HepG2 (cell line): Measurements from ENCODE around the gene PPM1M. TPM values are rescaled to one million over a fixed set of nuclear protein-coding genes. Genes with fewer than 3 reads are reported as not detected.
A peak's percentile ranks its signal among the peaks of the same experiment; 100 is the strongest.

Experiments used
- FLYWCH1 ChIP-seq: sonication (generic); formaldehyde crosslinking; IDR thresholded peaks from 2 replicates; pipeline ENCODE4 v1.8.1; 2023; ENCODE audit warnings: mild to moderate bottlenecking, missing genetic modification reagents
- KAT7 ChIP-seq: IDR thresholded peaks from 2 replicates; pipeline ENCODE4 v1.6.1; 2018; ENCODE audit warnings: borderline replicate concordance, missing compliant biosample characterization
- NFE2L1 ChIP-seq: sonication (generic); formaldehyde crosslinking; IDR thresholded peaks from 2 replicates; pipeline ENCODE4 v1.4.0; 2020; ENCODE audit warnings: missing genetic modification reagents, mild to moderate bottlenecking, borderline replicate concordance
- NFKBIZ ChIP-seq: IDR thresholded peaks from 2 replicates; pipeline ENCODE4 v1.6.1; 2018; ENCODE audit warnings: missing genetic modification reagents, missing compliant biosample characterization
- RCOR2 ChIP-seq: IDR thresholded peaks from 2 replicates; pipeline ENCODE4 v1.6.1; 2016; ENCODE audit warnings: missing biosample characterization, missing genetic modification reagents
- SP2 ChIP-seq: sonication (generic); formaldehyde crosslinking; IDR thresholded peaks from 2 replicates; pipeline ENCODE4 v1.5.1; 2020; ENCODE audit warnings: mild to moderate bottlenecking, missing genetic modification reagents
- TAF15 ChIP-seq: fragments of 200-400 bp; formaldehyde crosslinking; IDR thresholded peaks from one replicate; pipeline ENCODE4 v1.6.1; 2018; ENCODE audit warnings: mild to moderate bottlenecking, low read depth, low read length; ENCODE audit not compliant: poor library complexity, severe bottlenecking
- TCF7 ChIP-seq: sonication (generic); IDR thresholded peaks from 2 replicates; pipeline ENCODE4 v1.6.1; 2016; ENCODE audit warnings: antibody characterized with exemption, low read depth
- ZFP37 ChIP-seq: sonication (generic); formaldehyde crosslinking; IDR thresholded peaks from 2 replicates; pipeline ENCODE4 v1.4.0; 2020; ENCODE audit warnings: missing genetic modification reagents, borderline replicate concordance
- ZNF205 ChIP-seq: IDR thresholded peaks from 2 replicates; pipeline ENCODE4 v1.6.1; 2018; ENCODE audit warnings: missing biosample characterization, missing genetic modification reagents
- ZNF331 ChIP-seq: sonication (generic); formaldehyde crosslinking; IDR thresholded peaks from 2 replicates; pipeline ENCODE4 v1.4.0; 2020; ENCODE audit warnings: missing genetic modification reagents
- ZNF367 ChIP-seq: sonication (generic); formaldehyde crosslinking; IDR thresholded peaks from 2 replicates; pipeline ENCODE4 v1.4.0; 2020; ENCODE audit warnings: missing genetic modification reagents, borderline replicate concordance
- ZNF530 ChIP-seq: sonication (generic); formaldehyde crosslinking; IDR thresholded peaks from 2 replicates; pipeline ENCODE4 v1.5.0; 2020; ENCODE audit warnings: low read depth, mild to moderate bottlenecking, missing genetic modification reagents
- ZNF550 ChIP-seq: sonication (generic); formaldehyde crosslinking; IDR thresholded peaks from 2 replicates; pipeline ENCODE4 v1.4.0; 2020; ENCODE audit warnings: mild to moderate bottlenecking, missing genetic modification reagents, borderline replicate concordance
- ZNF562 ChIP-seq: sonication (generic); formaldehyde crosslinking; IDR thresholded peaks from 2 replicates; pipeline ENCODE4 v1.8.0; 2022; ENCODE audit warnings: missing genetic modification reagents, borderline replicate concordance
- ZNF792 ChIP-seq: IDR thresholded peaks from 2 replicates; pipeline ENCODE4 v1.6.1; 2016
- ZNF816 ChIP-seq: sonication (generic); formaldehyde crosslinking; IDR thresholded peaks from 2 replicates; pipeline ENCODE4 v1.8.0; 2022; ENCODE audit warnings: missing genetic modification reagents, mild to moderate bottlenecking, borderline replicate concordance
- polyA plus RNA-seq, 8 experiments: library from polyadenylated mRNA; depleted of rRNA in 3 of 8; stranded (reverse) in 7 of 8; unstranded in 1 of 8; fragments of >200 nt; fragmentation: Illumina TruSeq in 4 of 8; extraction: Trizol in 4 of 8; gene quantifications; 2 replicates each; pipeline versions ENCODE4 v1.2.1 to v1.2.3, GENCODE V29; 2011 to 2016; ENCODE audit warnings: low read depth in 4 of 8, missing spikeins in 1 of 8, mixed read lengths in 1 of 8; ENCODE audit not compliant: insufficient read depth in 1 of 8
- total RNA-seq, 5 experiments: library from RNA; depleted of rRNA; stranded (reverse); fragments of >200 nt; fragmentation: Illumina TruSeq; extraction: Trizol; gene quantifications; 2 replicates each; pipeline ENCODE4 v1.2.3, GENCODE V29; 2016; ENCODE audit warnings: low read depth in 1 of 5
- TF ChIP-seq, protein P1 (sequence below): sonication (generic); formaldehyde crosslinking; IDR thresholded peaks from 2 replicates; pipeline ENCODE4 v1.5.0; 2020; ENCODE audit warnings: missing genetic modification reagents
- TF ChIP-seq, protein P2 (sequence below): sonication (generic); formaldehyde crosslinking; conservative IDR thresholded peaks from 2 replicates; pipeline ENCODE4 v1.4.0; 2020; ENCODE audit warnings: missing genetic modification reagents
- TF ChIP-seq, protein P3 (sequence below): sonication (generic); formaldehyde crosslinking; IDR thresholded peaks from 2 replicates; pipeline ENCODE4 v1.4.0; 2020; ENCODE audit warnings: missing genetic modification reagents
- TF ChIP-seq, protein P4 (sequence below): sonication (generic); formaldehyde crosslinking; IDR thresholded peaks from 2 replicates; pipeline ENCODE4 v1.9.0; 2021; ENCODE audit warnings: missing genetic modification reagents, borderline replicate concordance

The PPM1M gene
- total and polyA plus RNA-seq, 2 of the 13 experiments (the other 11 are each of a cell fraction or from before 2014, with no cell fraction given) = 2.5 to 5.9 TPM

DNA sequence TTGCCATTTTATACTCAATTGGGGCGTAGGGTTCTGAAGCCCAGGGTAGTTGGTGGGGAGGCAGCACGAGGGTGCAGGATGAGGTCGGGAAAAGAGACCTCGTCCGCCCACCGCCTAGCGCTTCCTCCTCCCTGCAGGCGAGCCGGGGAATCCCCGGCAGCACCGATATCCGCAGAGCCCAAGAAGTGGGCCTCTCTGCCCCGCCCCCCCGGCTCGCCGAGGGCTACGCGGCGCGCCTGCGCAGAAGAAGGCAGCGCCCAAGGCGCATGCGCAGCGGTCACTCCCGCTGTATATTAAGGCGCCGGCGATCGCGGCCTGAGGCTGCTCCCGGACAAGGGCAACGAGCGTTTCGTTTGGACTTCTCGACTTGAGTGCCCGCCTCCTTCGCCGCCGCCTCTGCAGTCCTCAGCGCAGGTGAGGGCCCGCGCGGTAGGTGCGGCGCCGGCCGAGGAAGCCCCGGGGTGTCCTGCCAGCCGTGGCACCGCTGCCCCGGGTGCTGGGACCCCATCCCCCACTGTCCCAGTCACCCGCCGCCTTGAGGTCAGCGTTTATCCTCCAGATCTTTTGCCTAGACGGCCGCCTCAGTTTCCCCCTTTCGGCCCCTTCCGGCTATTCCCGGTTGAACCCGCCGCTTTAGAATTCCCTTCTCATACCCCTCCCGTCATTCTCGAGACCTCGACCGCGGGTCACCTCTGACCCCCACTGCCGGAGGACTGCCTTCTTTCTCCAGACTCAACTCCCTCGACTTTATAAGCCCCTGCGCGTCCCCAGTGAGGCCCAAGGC is 47.5 kb upstream of the PPM1M start, which contains the start of gene ALAS1 (continued):
- TF ChIP-seq, protein P1, sequence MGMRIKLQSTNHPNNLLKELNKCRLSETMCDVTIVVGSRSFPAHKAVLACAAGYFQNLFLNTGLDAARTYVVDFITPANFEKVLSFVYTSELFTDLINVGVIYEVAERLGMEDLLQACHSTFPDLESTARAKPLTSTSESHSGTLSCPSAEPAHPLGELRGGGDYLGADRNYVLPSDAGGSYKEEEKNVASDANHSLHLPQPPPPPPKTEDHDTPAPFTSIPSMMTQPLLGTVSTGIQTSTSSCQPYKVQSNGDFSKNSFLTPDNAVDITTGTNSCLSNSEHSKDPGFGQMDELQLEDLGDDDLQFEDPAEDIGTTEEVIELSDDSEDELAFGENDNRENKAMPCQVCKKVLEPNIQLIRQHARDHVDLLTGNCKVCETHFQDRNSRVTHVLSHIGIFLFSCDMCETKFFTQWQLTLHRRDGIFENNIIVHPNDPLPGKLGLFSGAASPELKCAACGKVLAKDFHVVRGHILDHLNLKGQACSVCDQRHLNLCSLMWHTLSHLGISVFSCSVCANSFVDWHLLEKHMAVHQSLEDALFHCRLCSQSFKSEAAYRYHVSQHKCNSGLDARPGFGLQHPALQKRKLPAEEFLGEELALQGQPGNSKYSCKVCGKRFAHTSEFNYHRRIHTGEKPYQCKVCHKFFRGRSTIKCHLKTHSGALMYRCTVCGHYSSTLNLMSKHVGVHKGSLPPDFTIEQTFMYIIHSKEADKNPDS = no peak
- 0 out of 2 replicates have a peak, but pooled peaks have one; percentile 31 for TF ChIP-seq ZFP37
- TF ChIP-seq FLYWCH1 (CRISPR knock-in tag) = peak; percentile 89; the same call in 1 of the 2 replicates
- TF ChIP-seq NFE2L1 = no peak
- TF ChIP-seq, protein P2, sequence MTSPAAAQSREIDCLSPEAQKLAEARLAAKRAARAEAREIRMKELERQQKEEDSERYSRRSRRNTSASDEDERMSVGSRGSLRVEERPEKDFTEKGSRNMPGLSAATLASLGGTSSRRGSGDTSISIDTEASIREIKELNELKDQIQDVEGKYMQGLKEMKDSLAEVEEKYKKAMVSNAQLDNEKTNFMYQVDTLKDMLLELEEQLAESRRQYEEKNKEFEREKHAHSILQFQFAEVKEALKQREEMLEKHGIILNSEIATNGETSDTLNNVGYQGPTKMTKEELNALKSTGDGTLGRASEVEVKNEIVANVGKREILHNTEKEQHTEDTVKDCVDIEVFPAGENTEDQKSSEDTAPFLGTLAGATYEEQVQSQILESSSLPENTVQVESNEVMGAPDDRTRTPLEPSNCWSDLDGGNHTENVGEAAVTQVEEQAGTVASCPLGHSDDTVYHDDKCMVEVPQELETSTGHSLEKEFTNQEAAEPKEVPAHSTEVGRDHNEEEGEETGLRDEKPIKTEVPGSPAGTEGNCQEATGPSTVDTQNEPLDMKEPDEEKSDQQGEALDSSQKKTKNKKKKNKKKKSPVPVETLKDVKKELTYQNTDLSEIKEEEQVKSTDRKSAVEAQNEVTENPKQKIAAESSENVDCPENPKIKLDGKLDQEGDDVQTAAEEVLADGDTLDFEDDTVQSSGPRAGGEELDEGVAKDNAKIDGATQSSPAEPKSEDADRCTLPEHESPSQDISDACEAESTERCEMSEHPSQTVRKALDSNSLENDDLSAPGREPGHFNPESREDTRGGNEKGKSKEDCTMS (CRISPR knock-in tag) = no peak
- no peak for TF ChIP-seq SP2
- no peak for TF ChIP-seq RCOR2 (CRISPR knock-in tag)
- no peak for TF ChIP-seq ZNF367 (CRISPR knock-in tag)
- TF ChIP-seq, protein P3, sequence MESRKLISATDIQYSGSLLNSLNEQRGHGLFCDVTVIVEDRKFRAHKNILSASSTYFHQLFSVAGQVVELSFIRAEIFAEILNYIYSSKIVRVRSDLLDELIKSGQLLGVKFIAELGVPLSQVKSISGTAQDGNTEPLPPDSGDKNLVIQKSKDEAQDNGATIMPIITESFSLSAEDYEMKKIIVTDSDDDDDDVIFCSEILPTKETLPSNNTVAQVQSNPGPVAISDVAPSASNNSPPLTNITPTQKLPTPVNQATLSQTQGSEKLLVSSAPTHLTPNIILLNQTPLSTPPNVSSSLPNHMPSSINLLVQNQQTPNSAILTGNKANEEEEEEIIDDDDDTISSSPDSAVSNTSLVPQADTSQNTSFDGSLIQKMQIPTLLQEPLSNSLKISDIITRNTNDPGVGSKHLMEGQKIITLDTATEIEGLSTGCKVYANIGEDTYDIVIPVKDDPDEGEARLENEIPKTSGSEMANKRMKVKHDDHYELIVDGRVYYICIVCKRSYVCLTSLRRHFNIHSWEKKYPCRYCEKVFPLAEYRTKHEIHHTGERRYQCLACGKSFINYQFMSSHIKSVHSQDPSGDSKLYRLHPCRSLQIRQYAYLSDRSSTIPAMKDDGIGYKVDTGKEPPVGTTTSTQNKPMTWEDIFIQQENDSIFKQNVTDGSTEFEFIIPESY = no peak
- no peak; the same call in 1 of the 2 replicates for TF ChIP-seq ZNF816 (CRISPR knock-in tag)
- TF ChIP-seq ZNF205 (CRISPR knock-in tag) = no peak; the same call in 1 of the 2 replicates
- no peak for TF ChIP-seq ZNF562
- peak; percentile 84 for TF ChIP-seq ZNF792 (CRISPR knock-in tag)
- TF ChIP-seq TAF15 = peak; percentile 77
- TF ChIP-seq ZNF550 (CRISPR knock-in tag) = no peak
- peak; percentile 80; the same call in 1 of the 2 replicates for TF ChIP-seq KAT7 (CRISPR knock-in tag)
- TF ChIP-seq TCF7 = no peak
- no peak; the same call in 1 of the 2 replicates for TF ChIP-seq NFKBIZ (CRISPR knock-in tag)
- TF ChIP-seq ZNF530 (CRISPR knock-in tag) = no peak
- TF ChIP-seq ZNF331 (CRISPR knock-in tag) = no peak
- TF ChIP-seq, protein P4, sequence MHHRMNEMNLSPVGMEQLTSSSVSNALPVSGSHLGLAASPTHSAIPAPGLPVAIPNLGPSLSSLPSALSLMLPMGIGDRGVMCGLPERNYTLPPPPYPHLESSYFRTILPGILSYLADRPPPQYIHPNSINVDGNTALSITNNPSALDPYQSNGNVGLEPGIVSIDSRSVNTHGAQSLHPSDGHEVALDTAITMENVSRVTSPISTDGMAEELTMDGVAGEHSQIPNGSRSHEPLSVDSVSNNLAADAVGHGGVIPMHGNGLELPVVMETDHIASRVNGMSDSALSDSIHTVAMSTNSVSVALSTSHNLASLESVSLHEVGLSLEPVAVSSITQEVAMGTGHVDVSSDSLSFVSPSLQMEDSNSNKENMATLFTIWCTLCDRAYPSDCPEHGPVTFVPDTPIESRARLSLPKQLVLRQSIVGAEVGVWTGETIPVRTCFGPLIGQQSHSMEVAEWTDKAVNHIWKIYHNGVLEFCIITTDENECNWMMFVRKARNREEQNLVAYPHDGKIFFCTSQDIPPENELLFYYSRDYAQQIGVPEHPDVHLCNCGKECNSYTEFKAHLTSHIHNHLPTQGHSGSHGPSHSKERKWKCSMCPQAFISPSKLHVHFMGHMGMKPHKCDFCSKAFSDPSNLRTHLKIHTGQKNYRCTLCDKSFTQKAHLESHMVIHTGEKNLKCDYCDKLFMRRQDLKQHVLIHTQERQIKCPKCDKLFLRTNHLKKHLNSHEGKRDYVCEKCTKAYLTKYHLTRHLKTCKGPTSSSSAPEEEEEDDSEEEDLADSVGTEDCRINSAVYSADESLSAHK (CRISPR knock-in tag) = no peak
